GM12864 (cell line): ENCODE results near the gene MED14.

ENCODE experiments used
- DNase-seq: peaks from one replicate; pipeline ENCODE4 v3.0.0-alpha.2; 2011; ENCODE audit warnings: low read depth
- H3K4me3 ChIP-seq: 2 replicates; pipeline ENCODE4 v1.5.1; 2011; ENCODE audit warnings: mild to moderate bottlenecking, low read depth, low read length, control low read depth
- CTCF ChIP-seq: IDR thresholded peaks from 2 replicates; pipeline ENCODE4 v1.5.1; 2011; ENCODE audit warnings: low read depth, mild to moderate bottlenecking, moderate library complexity, low read length, control low read depth, inconsistent platforms; ENCODE audit errors: missing control alignments

The MED14 gene

GRCh38 chrX:40773188-40773587 lies 37.8 kb upstream of the MED14 start:
- no peak for TF ChIP-seq CTCF
- H3K4me3 ChIP-seq: no peak overlapping the region
- DNase-seq: no peak

GRCh38 chrX:40772290-40772689 lies 36.9 kb upstream of the MED14 start:
- no peak for TF ChIP-seq CTCF
- no peak for DNase-seq
- H3K4me3 ChIP-seq: no peak overlapping the region

GRCh38 chrX:40761762-40762161 lies 26.4 kb upstream of the MED14 start:
- H3K4me3 ChIP-seq: no peak overlapping the region
- DNase-seq: no peak
- no peak for TF ChIP-seq CTCF

- TF ChIP-seq CTCF: no peak
- no peak overlapping the region for H3K4me3 ChIP-seq
- DNase-seq: no peak
Measured at GRCh38 chrX:40759374-40759773, 24.0 kb upstream of the MED14 start.

GRCh38 chrX:40757058-40757457 lies 21.7 kb upstream of the MED14 start:
- H3K4me3 ChIP-seq: no peak overlapping the region
- no peak for TF ChIP-seq CTCF
- DNase-seq: no peak

- no peak for DNase-seq
- no peak for TF ChIP-seq CTCF
Measured at GRCh38 chrX:40755291-40756249, 20.2 kb upstream of the MED14 start.

More at GRCh38 chrX:40755291-40756249, 20.2 kb upstream of the MED14 start:
- no peak overlapping the region for H3K4me3 ChIP-seq
